ENCODE measurements around the gene RNASEH1. TPM values are rescaled to one million over a fixed set of nuclear protein-coding genes. Genes with fewer than 3 reads are reported as not detected.
A peak's percentile ranks its signal among the peaks of the same experiment; 100 is the strongest.

RNASEH1 gene
- total and polyA plus RNA-seq, 2 of the 13 experiments (the other 11 are each of a cell fraction or from before 2014, with no cell fraction given): 14.5 to 57.4 TPM

- TF ChIP-seq ZNF800 (CRISPR knock-in tag; IDR thresholded peaks at IDR 0.05): 0 out of 2 replicates have a peak, but pooled peaks have one; percentile 42
- TF ChIP-seq BCL3 (CRISPR knock-in tag; IDR thresholded peaks at IDR 0.05): no peak
- no peak for TF ChIP-seq TCF7 (IDR thresholded peaks at IDR 0.05; ENCODE audit: low read depth)
- peak; percentile 14; the same call in 1 of the 2 replicates for TF ChIP-seq ZNF543 (CRISPR knock-in tag; IDR thresholded peaks at IDR 0.05)
- no peak; the same call in 1 of the 2 replicates for TF ChIP-seq MYPOP (CRISPR knock-in tag; IDR thresholded peaks at IDR 0.05)
- peak; percentile 78; the same call in 1 of the 2 replicates for TF ChIP-seq ZNF34 (CRISPR knock-in tag; IDR thresholded peaks at IDR 0.05; ENCODE audit: borderline replicate concordance)
- no peak for TF ChIP-seq SP140L (CRISPR knock-in tag; IDR thresholded peaks at IDR 0.05; ENCODE audit: borderline replicate concordance)
- TF ChIP-seq ETV6 (CRISPR knock-in tag; conservative IDR thresholded peaks at IDR 0.05): 0 out of 2 replicates have a peak, but pooled peaks have one; percentile 79
- TF ChIP-seq MED1 (CRISPR knock-in tag; IDR thresholded peaks at IDR 0.05): no peak
- peak; percentile 50; the same call in 1 of the 2 replicates for TF ChIP-seq ZNF687 (CRISPR knock-in tag; IDR thresholded peaks at IDR 0.05)
- no peak for TF ChIP-seq RBAK (CRISPR knock-in tag; IDR thresholded peaks at IDR 0.05)
- TF ChIP-seq STAG1 (CRISPR knock-in tag; IDR thresholded peaks at IDR 0.05): peak; percentile 2; the same call in 1 of the 2 replicates
- 0 out of 2 replicates have a peak, but pooled peaks have one; percentile 80 for TF ChIP-seq ZNF572 (CRISPR knock-in tag; IDR thresholded peaks at IDR 0.05)
- no peak for TF ChIP-seq WIZ (CRISPR knock-in tag; IDR thresholded peaks at IDR 0.05)
- TF ChIP-seq PRPF4 (IDR thresholded peaks at IDR 0.05; ENCODE audit: low read depth, low read length, poor library complexity, severe bottlenecking): no peak
- TF ChIP-seq ZNF503 (CRISPR knock-in tag; IDR thresholded peaks at IDR 0.05): no peak
- TF ChIP-seq ZNF749 (CRISPR knock-in tag; IDR thresholded peaks at IDR 0.05; ENCODE audit: borderline replicate concordance): peak; percentile 3; the same call in 1 of the 2 replicates
- TF ChIP-seq CHCHD3 (CRISPR knock-in tag; IDR thresholded peaks at IDR 0.05): no peak
These were observed 17.6 kb upstream of the RNASEH1 start (continued) for GRCh38 chr2:3575534-3576262.

Data from HepG2 (cell line).